IMR-90 (cell line): Measurements from ENCODE around the gene IPO13. TPM values are rescaled to one million over a fixed set of nuclear protein-coding genes. Genes with fewer than 3 reads are reported as not detected.

Experiments used
- ATAC-seq: fragments of 200-7000 bp; cut with Tn5 transposase; 2 replicates; pipeline ENCODE4 v1.9.1; 2020; ENCODE audit warnings: low read depth, mild to moderate bottlenecking, moderate library complexity
- BruUV-seq: library from RNA; stranded (reverse); fragments of 400-500 nt; replicated peaks from 2 replicates; lab custom pipeline; 2021; lab: Mats Ljungman, UMichigan
- CTCF ChIA-PET: fragments of 300-600 bp; formaldehyde crosslinking; extraction: SDS; loops from one replicate; lab custom pipeline; 2021; ENCODE audit warnings: antibody characterized with exemption; lab: Yijun Ruan, JAX
- POLR2A ChIA-PET: fragments of 300-600 bp; sonication (Branson Sonifier 250); formaldehyde crosslinking; loops from one replicate; lab custom pipeline; 2022; ENCODE audit warnings: antibody characterized with exemption; ENCODE audit not compliant: unreplicated experiment; lab: Charles Lee
- DNase-seq: peaks from one replicate; pipeline ENCODE4 v3.0.0; 2013
- H2AFZ ChIP-seq: replicated peaks from 2 replicates; pipeline ENCODE3; 2013; ENCODE audit warnings: low read length, mild to moderate bottlenecking; ENCODE audit not compliant: poor library complexity
- H2AK5ac ChIP-seq: 2 replicates; pipeline ENCODE4 v1.6.1; 2013; ENCODE audit warnings: low read depth, low read length, inconsistent platforms
- H2AK9ac ChIP-seq: replicated peaks from 2 replicates; pipeline ENCODE3; 2013; ENCODE audit warnings: mild to moderate bottlenecking, low read depth, low read length, moderate library complexity; ENCODE audit not compliant: poor library complexity
- H2BK120ac ChIP-seq: 2 replicates; pipeline ENCODE4 v1.6.1; 2013; ENCODE audit warnings: low read depth, low read length, inconsistent platforms
- H2BK15ac ChIP-seq: 3 replicates; pipeline ENCODE4 v1.6.1; 2013; ENCODE audit warnings: low read depth, low read length, inconsistent platforms
- H2BK20ac ChIP-seq: 2 replicates; pipeline ENCODE4 v1.6.1; 2013; ENCODE audit warnings: low read depth, mild to moderate bottlenecking, inconsistent platforms, low read length, moderate library complexity
- H2BK5ac ChIP-seq: 2 replicates; pipeline ENCODE4 v1.6.1; 2013; ENCODE audit warnings: mild to moderate bottlenecking, low read depth, low read length, inconsistent platforms; ENCODE audit not compliant: poor library complexity, severe bottlenecking
- H3K14ac ChIP-seq: replicated peaks from 2 replicates; pipeline ENCODE4 v1.6.1; 2013; ENCODE audit warnings: low read depth, low read length, inconsistent platforms
- H3K18ac ChIP-seq: 2 replicates; pipeline ENCODE4 v1.6.1; 2013; ENCODE audit warnings: low read depth, low read length, control low read depth
- H3K23ac ChIP-seq: 2 replicates; pipeline ENCODE4 v1.6.1; 2013; ENCODE audit warnings: low read depth, low read length, inconsistent platforms
- H3K27ac ChIP-seq: 2 replicates; pipeline ENCODE4 v1.5.1; 2013; ENCODE audit warnings: mild to moderate bottlenecking, control low read depth, low read length; ENCODE audit not compliant: insufficient read depth
- H3K27me3 ChIP-seq: 2 replicates; pipeline ENCODE4 v1.6.1; 2013; ENCODE audit warnings: low read length; ENCODE audit not compliant: control insufficient read depth, insufficient read depth
- H3K36me3 ChIP-seq: 2 replicates; pipeline ENCODE4 v1.6.1; 2013; ENCODE audit warnings: low read length, mixed read lengths; ENCODE audit not compliant: control insufficient read depth, insufficient read depth
- H3K4ac ChIP-seq: 2 replicates; pipeline ENCODE4 v1.6.1; 2013; ENCODE audit warnings: low read depth, low read length, inconsistent platforms
- H3K4me1 ChIP-seq: 2 replicates; pipeline ENCODE4 v1.6.1; 2013; ENCODE audit warnings: low read length, mixed read lengths; ENCODE audit not compliant: control insufficient read depth, insufficient read depth
- H3K4me2 ChIP-seq: 2 replicates; pipeline ENCODE4 v1.6.1; 2013; ENCODE audit warnings: low read depth, mild to moderate bottlenecking, control low read depth, low read length, moderate library complexity
- H3K4me3 ChIP-seq: 2 replicates; pipeline ENCODE4 v1.5.1; 2013; ENCODE audit warnings: low read depth, mild to moderate bottlenecking, control low read depth, low read length, moderate library complexity; ENCODE audit not compliant: insufficient read depth
- H3K56ac ChIP-seq: 2 replicates; pipeline ENCODE4 v1.6.1; 2013; ENCODE audit warnings: low read length, inconsistent platforms; ENCODE audit not compliant: insufficient read depth; ENCODE audit errors: extremely low read depth
- H3K79me1 ChIP-seq, 2 experiments: 2 replicates each; pipeline ENCODE4 v1.6.1; 2013; ENCODE audit warnings: low read length in 2 of 2, inconsistent platforms in 1 of 2, low read depth in 1 of 2
- H3K9ac ChIP-seq: 2 replicates; pipeline ENCODE4 v1.6.1; 2013; ENCODE audit warnings: low read depth, low read length, control low read depth
- H3K9me1 ChIP-seq: 2 replicates; pipeline ENCODE4 v1.6.1; 2013; ENCODE audit warnings: low read length, inconsistent platforms; ENCODE audit not compliant: insufficient read depth
- H3K9me3 ChIP-seq: 2 replicates; pipeline ENCODE4 v1.6.1; 2013; ENCODE audit warnings: low read length; ENCODE audit not compliant: control insufficient read depth, insufficient read depth
- H4K20me1 ChIP-seq: 2 replicates; pipeline ENCODE4 v1.6.1; 2013; ENCODE audit warnings: low read length, inconsistent platforms; ENCODE audit not compliant: insufficient read depth
- H4K5ac ChIP-seq: 2 replicates; pipeline ENCODE4 v1.6.1; 2013; ENCODE audit warnings: mild to moderate bottlenecking, low read depth, low read length, control low read depth
- H4K8ac ChIP-seq, 2 experiments: 2 replicates each; pipeline ENCODE4 v1.6.1; 2013; ENCODE audit warnings: low read depth in 2 of 2, low read length in 2 of 2, control low read depth in 1 of 2, inconsistent platforms in 1 of 2
- H4K91ac ChIP-seq: 2 replicates; pipeline ENCODE4 v1.6.1; 2013; ENCODE audit warnings: low read depth, low read length, inconsistent platforms; ENCODE audit not compliant: insufficient read depth
- BHLHE40 ChIP-seq: fragments of 150-350 bp; IDR thresholded peaks from 2 replicates; pipeline ENCODE4 v1.6.1; 2016; ENCODE audit warnings: mild to moderate bottlenecking, low read depth, low read length
- CEBPB ChIP-seq: IDR thresholded peaks from 2 replicates; pipeline ENCODE4 v1.6.1; 2012; ENCODE audit warnings: low read depth, low read length, improper control_type of control experiment
- CHD1 ChIP-seq: IDR thresholded peaks from 2 replicates; pipeline ENCODE4 v1.6.1; 2012; ENCODE audit warnings: low read depth, low read length, improper control_type of control experiment
- FOS ChIP-seq: fragments of 150-350 bp; IDR thresholded peaks from 2 replicates; pipeline ENCODE4 v1.6.1; 2016; ENCODE audit warnings: low read depth, low read length
- MAFK ChIP-seq: IDR thresholded peaks from 2 replicates; pipeline ENCODE4 v1.6.1; 2012; ENCODE audit warnings: low read depth, low read length, improper control_type of control experiment
- MAZ ChIP-seq: IDR thresholded peaks from 2 replicates; pipeline ENCODE4 v1.6.1; 2012; ENCODE audit warnings: low read depth, mild to moderate bottlenecking, low read length, improper control_type of control experiment, moderate library complexity, borderline replicate concordance
- POLR2A ChIP-seq: IDR thresholded peaks from 2 replicates; pipeline ENCODE4 v1.6.1; 2012; ENCODE audit warnings: mild to moderate bottlenecking, low read depth, low read length
- RAD21 ChIP-seq: IDR thresholded peaks from 2 replicates; pipeline ENCODE4 v1.6.1; 2012; ENCODE audit warnings: low read length, improper control_type of control experiment
- RCOR1 ChIP-seq: IDR thresholded peaks from 2 replicates; pipeline ENCODE4 v1.6.1; 2012; ENCODE audit warnings: mild to moderate bottlenecking, low read length, improper control_type of control experiment; ENCODE audit not compliant: insufficient replicate concordance
- SMC3 ChIP-seq: fragments of 150-350 bp; IDR thresholded peaks from 2 replicates; pipeline ENCODE4 v1.6.1; 2016; ENCODE audit warnings: low read depth, mild to moderate bottlenecking, antibody characterized with exemption, low read length, moderate library complexity
- WGBS, 2 experiments: methylation state at CpG; one replicate each; pipeline versions ENCODE4 v1.1.5 to v1.1.7; 2013; ENCODE audit warnings: missing lambda C conversion rate in 2 of 2; ENCODE audit not compliant: insufficient read length in 1 of 2; ENCODE audit errors: extremely low coverage in 2 of 2; 5-methylcytosine and 5-hydroxymethylcytosine counted together
- dilution Hi-C: fragments of 300-500 bp; cut with HindIII; formaldehyde crosslinking; loops from one replicate; pipeline ENCODE4 v1.14.3; 2018; ENCODE audit warnings: low sequenced_read_pairs; ENCODE audit not compliant: unreplicated experiment
- in situ Hi-C: fragments of 300-500 bp; cut with MboI; formaldehyde crosslinking; loops from 3 replicates; pipeline ENCODE4 v1.14.3; 2019; ENCODE audit warnings: low sequenced_read_pairs, inconsistent platforms, mixed read lengths
- intact Hi-C: fragments of 100-400 bp; cut with micrococcal nuclease; formaldehyde crosslinking; loops from 2 replicates; pipeline ENCODE4 v1.10.0; 2022
- polyA plus RNA-seq, 3 experiments: library from polyadenylated mRNA; depleted of rRNA; stranded (reverse); fragments of >200 nt; gene quantifications; 2 replicates each; pipeline ENCODE4 v1.2.3, GENCODE V29; 2012; ENCODE audit warnings: low replicate concordance in 1 of 3
- total RNA-seq: library from RNA; depleted of rRNA; stranded (reverse); fragments of >200 nt; gene quantifications from 2 replicates; pipeline ENCODE4 v1.2.3, GENCODE V29; 2012
- TF ChIP-seq, protein P1 (sequence below): fragments of 150-350 bp; IDR thresholded peaks from 2 replicates; pipeline ENCODE4 v1.6.1; 2017; ENCODE audit warnings: mild to moderate bottlenecking, antibody characterized with exemption, low read length, low read depth
- TF ChIP-seq, protein P2 (sequence below): conservative IDR thresholded peaks from 2 replicates; pipeline ENCODE4 v1.5.1; 2012; ENCODE audit warnings: mild to moderate bottlenecking, low read depth, low read length, improper control_type of control experiment

The IPO13 gene
- total and polyA plus RNA-seq, 2 of the 4 experiments (the other 2 are of a cell fraction), result 15.2 to 18.7 TPM

DNA sequence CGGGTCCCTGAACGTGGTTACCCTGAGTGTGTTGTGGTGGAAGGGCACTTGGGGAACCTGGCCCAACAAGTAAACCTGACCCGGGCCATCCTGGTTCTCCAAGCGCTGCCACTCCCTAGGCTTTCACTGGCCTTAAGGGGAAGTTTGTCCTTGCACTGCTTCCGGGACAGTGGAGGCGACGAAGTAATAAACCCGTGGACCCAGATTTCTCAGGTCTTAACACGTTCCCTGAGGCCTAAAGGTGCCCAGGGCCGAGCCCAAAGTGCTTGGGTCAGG, 44.4 kb downstream of the IPO13 start:
- dilution Hi-C loops (no loop called here), intact Hi-C loops (no loop called here), in situ Hi-C loops (no loop called here)
- peak overlapping the region; percentile 54 for H3K4ac ChIP-seq
- H4K91ac ChIP-seq, result peak overlapping the region; percentile 51; the same call in 1 of the 2 replicates
- no peak overlapping the region; the same call in 1 of the 2 replicates for H3K23ac ChIP-seq
- H2AFZ ChIP-seq, result peak overlapping the region; percentile 97
- peaks cover 9% of the 10 kb centered on the region; the same call in 1 of the 2 replicates for H4K20me1 ChIP-seq
- ChIA-PET POLR2A (no interaction called here), CTCF (no interaction called here)
- H3K9ac ChIP-seq, result peak overlapping the region; percentile 64
- H3K14ac ChIP-seq, result peak overlapping the region; percentile 60; the same call in 1 of the 2 replicates
- no peak overlapping the region for H2BK120ac ChIP-seq
- peak overlapping the region; percentile 80 to 90; a peak in 3 of 4 replicates for H4K8ac ChIP-seq
- peak overlapping the region; percentile 13; the same call in 1 of the 2 replicates for H3K27ac ChIP-seq
- no peak for TF ChIP-seq CEBPB
- TF ChIP-seq CHD1, result no peak
- TF ChIP-seq RCOR1, result no peak
- no peak for TF ChIP-seq BHLHE40
- TF ChIP-seq FOS, result no peak
- TF ChIP-seq MAFK, result no peak
- TF ChIP-seq, protein P1, sequence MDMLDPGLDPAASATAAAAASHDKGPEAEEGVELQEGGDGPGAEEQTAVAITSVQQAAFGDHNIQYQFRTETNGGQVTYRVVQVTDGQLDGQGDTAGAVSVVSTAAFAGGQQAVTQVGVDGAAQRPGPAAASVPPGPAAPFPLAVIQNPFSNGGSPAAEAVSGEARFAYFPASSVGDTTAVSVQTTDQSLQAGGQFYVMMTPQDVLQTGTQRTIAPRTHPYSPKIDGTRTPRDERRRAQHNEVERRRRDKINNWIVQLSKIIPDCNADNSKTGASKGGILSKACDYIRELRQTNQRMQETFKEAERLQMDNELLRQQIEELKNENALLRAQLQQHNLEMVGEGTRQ, result no peak
- TF ChIP-seq RAD21, result no peak
- TF ChIP-seq, protein P2, sequence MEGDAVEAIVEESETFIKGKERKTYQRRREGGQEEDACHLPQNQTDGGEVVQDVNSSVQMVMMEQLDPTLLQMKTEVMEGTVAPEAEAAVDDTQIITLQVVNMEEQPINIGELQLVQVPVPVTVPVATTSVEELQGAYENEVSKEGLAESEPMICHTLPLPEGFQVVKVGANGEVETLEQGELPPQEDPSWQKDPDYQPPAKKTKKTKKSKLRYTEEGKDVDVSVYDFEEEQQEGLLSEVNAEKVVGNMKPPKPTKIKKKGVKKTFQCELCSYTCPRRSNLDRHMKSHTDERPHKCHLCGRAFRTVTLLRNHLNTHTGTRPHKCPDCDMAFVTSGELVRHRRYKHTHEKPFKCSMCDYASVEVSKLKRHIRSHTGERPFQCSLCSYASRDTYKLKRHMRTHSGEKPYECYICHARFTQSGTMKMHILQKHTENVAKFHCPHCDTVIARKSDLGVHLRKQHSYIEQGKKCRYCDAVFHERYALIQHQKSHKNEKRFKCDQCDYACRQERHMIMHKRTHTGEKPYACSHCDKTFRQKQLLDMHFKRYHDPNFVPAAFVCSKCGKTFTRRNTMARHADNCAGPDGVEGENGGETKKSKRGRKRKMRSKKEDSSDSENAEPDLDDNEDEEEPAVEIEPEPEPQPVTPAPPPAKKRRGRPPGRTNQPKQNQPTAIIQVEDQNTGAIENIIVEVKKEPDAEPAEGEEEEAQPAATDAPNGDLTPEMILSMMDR, result no peak
- TF ChIP-seq SMC3, result no peak
- no peak for TF ChIP-seq MAZ
- no peak for TF ChIP-seq POLR2A
- no peaks in the 10 kb centered on the region for H3K9me3 ChIP-seq
- H3K56ac ChIP-seq, result no peak overlapping the region
- H3K4me2 ChIP-seq, result peak overlapping the region; percentile 79
- H3K9me1 ChIP-seq, result peaks cover 10% of the 10 kb centered on the region
- peak; percentile 37 for ATAC-seq
- no peak overlapping the region for H3K18ac ChIP-seq
- no peak overlapping the region for H2BK15ac ChIP-seq
- no peak overlapping the region for H2BK20ac ChIP-seq
- no peak for DNase-seq
- 4% methylated on average over 9 of the region's 10 CpGs; no CpG with 5 or more reads in 1 of the 2 experiments for WGBS, 2 experiments
- peaks cover 14% of the 10 kb centered on the region for H3K4me1 ChIP-seq
- peak overlapping the region; percentile 87 for H2AK9ac ChIP-seq
- H3K36me3 ChIP-seq, result peaks cover 1% of the 10 kb centered on the region; the same call in 1 of the 2 replicates
- peak overlapping the region; percentile 75 for H3K4me3 ChIP-seq
- H3K79me1 ChIP-seq, result 0 out of 4 replicates have a peak, but pooled peaks cover 1 to 4% of the 10 kb centered on the region in 2 experiments
- no TSS peak for BruUV-seq
- H4K5ac ChIP-seq, result no peak overlapping the region
- H3K27me3 ChIP-seq, result no peaks in the 10 kb centered on the region
- peak overlapping the region; percentile 1; the same call in 1 of the 2 replicates for H2AK5ac ChIP-seq
- no peak overlapping the region for H2BK5ac ChIP-seq
